Activated CD4-positive, alpha-beta T cell treated with anti-CD3 and anti-CD28 coated beads for 36 hours (primary cell): ENCODE measurements around the gene OPN4. TPM values are rescaled to one million over a fixed set of nuclear protein-coding genes. Genes with fewer than 3 reads are reported as not detected.
A peak's percentile ranks its signal among the peaks of the same experiment; 100 is the strongest.

ENCODE experiments used
- ATAC-seq: fragments of 200-7000 bp; cut with Tn5 transposase; one replicate; pipeline ENCODE4 v1.10.0; 2021; ENCODE audit warnings: mild to moderate bottlenecking, moderate library complexity
- CTCF ChIA-PET: fragments of 350-600 bp; sonication (Branson Sonifier 250); formaldehyde crosslinking; loops from one replicate; lab custom pipeline; 2021; ENCODE audit warnings: antibody characterized with exemption; lab: Charles Lee
- POLR2A ChIA-PET: fragments of 350-600 bp; sonication (Branson Sonifier 250); formaldehyde crosslinking; loops from one replicate; lab custom pipeline; 2021; ENCODE audit warnings: antibody characterized with exemption, inconsistent platforms; lab: Charles Lee
- DNase-seq: peaks from one replicate; pipeline ENCODE4 v3.0.0-alpha.2; 2020
- H3K27ac Mint-ChIP-seq: one replicate; pipeline ENCODE4 v1.8.0; 2021; ENCODE audit warnings: mixed read lengths
- H3K27me3 Mint-ChIP-seq: one replicate; pipeline ENCODE4 v1.8.0; 2021; ENCODE audit warnings: mixed read lengths
- H3K36me3 Mint-ChIP-seq: one replicate; pipeline ENCODE4 v1.8.0; 2021; ENCODE audit warnings: low read depth, mixed read lengths
- H3K4me1 Mint-ChIP-seq: one replicate; pipeline ENCODE4 v1.8.0; 2021; ENCODE audit warnings: mixed read lengths
- H3K4me3 Mint-ChIP-seq: one replicate; pipeline ENCODE4 v1.8.0; 2021; ENCODE audit warnings: mild to moderate bottlenecking, moderate library complexity, mixed read lengths
- H3K9me3 Mint-ChIP-seq: one replicate; pipeline ENCODE4 v1.8.0; 2021; ENCODE audit warnings: low read depth, mixed read lengths
- intact Hi-C, 2 experiments: fragments of 100-400 bp; cut with DNase I in 1 of 2; cut with micrococcal nuclease in 1 of 2; formaldehyde crosslinking; loops; one replicate each; pipeline versions ENCODE4 v1.14.2 to v1.15.1; 2022 to 2024; cut with DNase I, micrococcal nuclease
- total RNA-seq, 2 experiments: library from RNA; stranded (reverse); gene quantifications; one replicate each; pipeline ENCODE4 v1.2.3, GENCODE V29; 2021

OPN4 gene
- total RNA-seq, 2 experiments from 2014 or later: not detected

- intact Hi-C loops: loop anchor here in 1 of 2 experiments (1.0 kb wide), 1 partner anchor 205 kb away; no protein-coding TSS in a partner anchor
- POLR2A ChIA-PET: interaction anchor here (0.7 kb wide), 1 partner anchor 17 kb away, joined by 3 read pairs; no protein-coding TSS in a partner anchor
- no peaks in the 10 kb centered on the region for H3K36me3 Mint-ChIP-seq
- CTCF ChIA-PET: interaction anchor here (0.7 to 3.9 kb wide), 11 partner anchors 10 to 266 kb away, joined by 3 to 28 read pairs (median 5); no protein-coding TSS in a partner anchor
- no peaks in the 10 kb centered on the region for H3K9me3 Mint-ChIP-seq
- no peaks in the 10 kb centered on the region for H3K4me1 Mint-ChIP-seq
- H3K27ac Mint-ChIP-seq: no peak overlapping the region
- H3K27me3 Mint-ChIP-seq: no peaks in the 10 kb centered on the region
- H3K4me3 Mint-ChIP-seq: no peak overlapping the region
- DNase-seq: peak; percentile 60
- ATAC-seq: peak; percentile 55
Measured at GRCh38 chr10:86693721-86694369, 39.5 kb downstream of the OPN4 start.

GRCh38 chr10:86698207-86698940 lies 44.0 kb downstream of the OPN4 start:
- Mint-ChIP-seq H3K36me3 (no peaks in the 10 kb centered on the region), H3K4me3 (no peak overlapping the region), H3K27me3 (no peaks in the 10 kb centered on the region), H3K4me1 (no peaks in the 10 kb centered on the region), H3K9me3 (no peaks in the 10 kb centered on the region), H3K27ac (no peak overlapping the region)
- no peak for ATAC-seq
- CTCF ChIA-PET: no interaction called here
- DNase-seq: no peak
- intact Hi-C loops: no loop called here
- POLR2A ChIA-PET: no interaction called here

GRCh38 chr10:86699125-86699524 lies 44.8 kb downstream of the OPN4 start:
- CTCF ChIA-PET: interaction anchor here (0.5 kb wide), 1 partner anchor 96 kb away, joined by 3 read pairs; no protein-coding TSS in a partner anchor
- ATAC-seq: no peak
- no peaks in the 10 kb centered on the region for H3K4me1 Mint-ChIP-seq

GRCh38 chr10:86699541-86699940 lies 45.2 kb downstream of the OPN4 start:
- no peak overlapping the region for H3K4me3 Mint-ChIP-seq
- no peaks in the 10 kb centered on the region for H3K4me1 Mint-ChIP-seq
- no peak for ATAC-seq

More at GRCh38 chr10:86699125-86699524, 44.8 kb downstream of the OPN4 start:
- intact Hi-C loops: no loop called here
- POLR2A ChIA-PET: no interaction called here
- Mint-ChIP-seq H3K9me3 (no peaks in the 10 kb centered on the region), H3K36me3 (no peaks in the 10 kb centered on the region), H3K4me3 (no peak overlapping the region), H3K27ac (no peak overlapping the region), H3K27me3 (no peaks in the 10 kb centered on the region)
- no peak for DNase-seq

GRCh38 chr10:86699991-86700840 lies 45.9 kb downstream of the OPN4 start:
- intact Hi-C loops: no loop called here
- no peak overlapping the region for H3K4me3 Mint-ChIP-seq
- POLR2A ChIA-PET: interaction anchor here (1.3 kb wide), 1 partner anchor 11 kb away, joined by 3 read pairs; no protein-coding TSS in a partner anchor
- DNase-seq (no peak), ATAC-seq (no peak)
- H3K4me1 Mint-ChIP-seq: no peaks in the 10 kb centered on the region
- no peaks in the 10 kb centered on the region for H3K36me3 Mint-ChIP-seq
- no peaks in the 10 kb centered on the region for H3K27me3 Mint-ChIP-seq
- no peak overlapping the region for H3K27ac Mint-ChIP-seq
- CTCF ChIA-PET: interaction anchor here (0.5 to 1.2 kb wide), 2 partner anchors 199 to 260 kb away, joined by 3 to 4 read pairs; no protein-coding TSS in a partner anchor
- H3K9me3 Mint-ChIP-seq: no peaks in the 10 kb centered on the region

More at GRCh38 chr10:86699541-86699940, 45.2 kb downstream of the OPN4 start:
- CTCF ChIA-PET: interaction anchor here (0.5 kb wide), 1 partner anchor 95 kb away, joined by 3 read pairs; no protein-coding TSS in a partner anchor
- no peak overlapping the region for H3K27ac Mint-ChIP-seq
- no peaks in the 10 kb centered on the region for H3K36me3 Mint-ChIP-seq
- POLR2A ChIA-PET: interaction anchor here (1.3 kb wide), 1 partner anchor 12 kb away, joined by 3 read pairs; no protein-coding TSS in a partner anchor
- intact Hi-C loops: no loop called here
- no peaks in the 10 kb centered on the region for H3K27me3 Mint-ChIP-seq
- H3K9me3 Mint-ChIP-seq: no peaks in the 10 kb centered on the region
- DNase-seq: no peak

GRCh38 chr10:86700851-86701617 lies 46.7 kb downstream of the OPN4 start:
- DNase-seq (no peak), ATAC-seq (no peak)
- POLR2A ChIA-PET: interaction anchor here (1.3 kb wide), 1 partner anchor 10 kb away, joined by 3 read pairs; no protein-coding TSS in a partner anchor

GRCh38 chr10:86703176-86703575 lies 48.8 kb downstream of the OPN4 start:
- intact Hi-C loops: no loop called here
- no peaks in the 10 kb centered on the region for H3K9me3 Mint-ChIP-seq
- CTCF ChIA-PET: interaction anchor here (0.8 kb wide), 1 partner anchor 10 kb away, joined by 3 read pairs; no protein-coding TSS in a partner anchor

More at GRCh38 chr10:86700851-86701617, 46.7 kb downstream of the OPN4 start:
- Mint-ChIP-seq H3K27ac (no peak overlapping the region), H3K4me1 (no peaks in the 10 kb centered on the region), H3K4me3 (no peak overlapping the region), H3K36me3 (no peaks in the 10 kb centered on the region), H3K27me3 (no peaks in the 10 kb centered on the region), H3K9me3 (no peaks in the 10 kb centered on the region)
- intact Hi-C loops: no loop called here
- CTCF ChIA-PET: interaction anchor here (0.5 to 1.2 kb wide), 2 partner anchors 198 to 261 kb away, joined by 3 to 4 read pairs; no protein-coding TSS in a partner anchor

GRCh38 chr10:86705139-86705538 lies 50.8 kb downstream of the OPN4 start:
- ChIA-PET POLR2A (no interaction called here), CTCF (no interaction called here)
- Mint-ChIP-seq H3K36me3 (no peaks in the 10 kb centered on the region), H3K4me3 (no peak overlapping the region), H3K9me3 (no peaks in the 10 kb centered on the region), H3K27me3 (no peaks in the 10 kb centered on the region), H3K27ac (no peak overlapping the region), H3K4me1 (peaks cover 2% of the 10 kb centered on the region)
- DNase-seq (no peak), ATAC-seq (no peak)
- intact Hi-C loops: no loop called here

More at GRCh38 chr10:86703176-86703575, 48.8 kb downstream of the OPN4 start:
- H3K4me3 Mint-ChIP-seq: no peak overlapping the region
- no peaks in the 10 kb centered on the region for H3K4me1 Mint-ChIP-seq
- H3K27me3 Mint-ChIP-seq: no peaks in the 10 kb centered on the region
- ATAC-seq (no peak), DNase-seq (no peak)
- POLR2A ChIA-PET: no interaction called here
- no peaks in the 10 kb centered on the region for H3K36me3 Mint-ChIP-seq
- H3K27ac Mint-ChIP-seq: no peak overlapping the region

- DNase-seq: no peak
Measured at GRCh38 chr10:86705905-86706304, 51.6 kb downstream of the OPN4 start.

GRCh38 chr10:86706401-86706841 lies 52.1 kb downstream of the OPN4 start:
- Mint-ChIP-seq H3K27ac (no peak overlapping the region), H3K36me3 (no peaks in the 10 kb centered on the region), H3K4me1 (peaks cover 8% of the 10 kb centered on the region), H3K9me3 (no peaks in the 10 kb centered on the region), H3K4me3 (no peak overlapping the region), H3K27me3 (no peaks in the 10 kb centered on the region)
- no peak for DNase-seq
- CTCF ChIA-PET: no interaction called here
- POLR2A ChIA-PET: no interaction called here
- intact Hi-C loops: no loop called here
- ATAC-seq: no peak

More at GRCh38 chr10:86705905-86706304, 51.6 kb downstream of the OPN4 start:
- no peaks in the 10 kb centered on the region for H3K9me3 Mint-ChIP-seq
- peaks cover 7% of the 10 kb centered on the region for H3K4me1 Mint-ChIP-seq
- ChIA-PET POLR2A (no interaction called here), CTCF (no interaction called here)
- intact Hi-C loops: no loop called here
- no peaks in the 10 kb centered on the region for H3K27me3 Mint-ChIP-seq
- H3K27ac Mint-ChIP-seq: no peak overlapping the region
- H3K36me3 Mint-ChIP-seq: no peaks in the 10 kb centered on the region
- ATAC-seq: no peak
- H3K4me3 Mint-ChIP-seq: no peak overlapping the region
